Measurements from ENCODE around the gene ZNF678. TPM values are rescaled to one million over a fixed set of nuclear protein-coding genes. Genes with fewer than 3 reads are reported as not detected.

ZNF678 gene
- 26.6 and 29.9 TPM in 2 replicates for total RNA-seq
- long read RNA-seq, full-length matches to known transcripts: 8 of 30 reads
- long read RNA-seq, partial matches to known transcripts: 2 of 30 reads
- long read RNA-seq, other reads (novel, unspliced or antisense): 20 of 30 reads

DNA sequence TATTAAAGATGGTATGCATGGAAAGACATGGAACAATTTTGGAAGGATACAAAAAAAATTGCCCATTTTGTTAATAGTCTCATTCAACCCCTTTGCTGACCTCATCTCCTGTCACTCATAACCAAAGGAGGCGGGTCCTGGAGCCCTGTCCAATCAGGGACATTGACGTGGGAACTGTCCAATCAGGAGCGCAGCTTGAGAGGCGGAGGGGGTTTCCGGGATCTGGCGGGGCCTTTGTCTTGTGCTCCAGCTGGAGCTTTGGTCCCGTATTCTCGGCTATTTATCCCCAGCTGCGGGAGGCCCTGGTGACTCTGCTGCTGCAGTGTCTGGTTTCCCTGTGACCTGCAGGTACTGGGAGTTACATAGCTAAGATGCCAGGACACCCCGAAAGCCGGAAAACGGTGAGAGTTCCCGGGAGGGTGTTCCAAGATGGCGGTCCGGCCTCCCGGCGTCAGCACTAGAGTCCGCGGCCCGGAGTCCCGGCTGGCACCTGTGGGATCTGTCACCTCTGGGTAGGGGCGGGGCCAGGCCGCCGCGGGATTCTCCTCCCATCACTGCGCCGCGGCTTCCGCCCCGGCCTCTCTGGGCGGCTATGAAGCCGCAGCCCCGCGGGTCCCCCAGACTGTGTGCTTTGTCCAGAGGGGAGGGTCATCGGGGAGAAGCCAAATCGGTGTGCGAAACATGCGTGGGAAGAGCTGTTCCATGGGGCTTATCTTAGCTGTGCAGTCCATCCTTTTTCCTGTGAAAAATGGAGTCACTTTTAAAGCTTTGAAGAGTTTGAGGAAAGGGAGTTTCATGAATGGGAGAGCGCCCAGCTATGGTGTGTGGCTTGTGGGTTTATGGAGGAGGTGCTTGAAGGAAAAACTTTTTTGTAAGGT is at the start of gene ZNF678:
Gene ZNF678 (plus strand): TSS at position 233 of the 878 bp plus-strand sequence. CDS start 87,436 bp downstream, outside the sequence.
- Mint-ChIP-seq H3K36me3 (ENCODE audit: low read depth) (peaks cover 39% of the 10 kb centered on the region), H3K4me1 (peaks cover 45% of the 10 kb centered on the region), H3K27ac (ENCODE audit: unreplicated experiment) (peak within 1 kb of the TSS; percentile 100), H3K27me3 (ENCODE audit: low read depth) (no peaks in the 10 kb centered on the region), H3K4me3 (peak within 1 kb of the TSS; percentile 97), H3K9me3 (peaks cover 16% of the 10 kb centered on the region)
- TF ChIP-seq, protein P1, sequence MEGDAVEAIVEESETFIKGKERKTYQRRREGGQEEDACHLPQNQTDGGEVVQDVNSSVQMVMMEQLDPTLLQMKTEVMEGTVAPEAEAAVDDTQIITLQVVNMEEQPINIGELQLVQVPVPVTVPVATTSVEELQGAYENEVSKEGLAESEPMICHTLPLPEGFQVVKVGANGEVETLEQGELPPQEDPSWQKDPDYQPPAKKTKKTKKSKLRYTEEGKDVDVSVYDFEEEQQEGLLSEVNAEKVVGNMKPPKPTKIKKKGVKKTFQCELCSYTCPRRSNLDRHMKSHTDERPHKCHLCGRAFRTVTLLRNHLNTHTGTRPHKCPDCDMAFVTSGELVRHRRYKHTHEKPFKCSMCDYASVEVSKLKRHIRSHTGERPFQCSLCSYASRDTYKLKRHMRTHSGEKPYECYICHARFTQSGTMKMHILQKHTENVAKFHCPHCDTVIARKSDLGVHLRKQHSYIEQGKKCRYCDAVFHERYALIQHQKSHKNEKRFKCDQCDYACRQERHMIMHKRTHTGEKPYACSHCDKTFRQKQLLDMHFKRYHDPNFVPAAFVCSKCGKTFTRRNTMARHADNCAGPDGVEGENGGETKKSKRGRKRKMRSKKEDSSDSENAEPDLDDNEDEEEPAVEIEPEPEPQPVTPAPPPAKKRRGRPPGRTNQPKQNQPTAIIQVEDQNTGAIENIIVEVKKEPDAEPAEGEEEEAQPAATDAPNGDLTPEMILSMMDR (conservative IDR thresholded peaks at IDR 0.05): no peak
- DNase-seq (ENCODE audit: low read depth, low spot score): peak; percentile 82

- no peak overlapping the region for H3K4me3 Mint-ChIP-seq
- peaks cover 3% of the 10 kb centered on the region for H3K9me3 Mint-ChIP-seq
- peak overlapping the region; percentile 92 for H3K27ac Mint-ChIP-seq (ENCODE audit: unreplicated experiment)
- DNase-seq (ENCODE audit: low read depth, low spot score): no peak
- H3K4me1 Mint-ChIP-seq: no peaks in the 10 kb centered on the region
- TF ChIP-seq, protein P1 (conservative IDR thresholded peaks at IDR 0.05): no peak
- peaks cover 3% of the 10 kb centered on the region for H3K36me3 Mint-ChIP-seq (ENCODE audit: low read depth)
- no peaks in the 10 kb centered on the region for H3K27me3 Mint-ChIP-seq (ENCODE audit: low read depth)
These were observed 44.5 kb upstream of the ZNF678 start for GRCh38 chr1:227518876-227519275.

GRCh38 chr1:227521782-227522181 is 41.6 kb upstream of the ZNF678 start:
- TF ChIP-seq, protein P1 (conservative IDR thresholded peaks at IDR 0.05): no peak
- H3K4me3 Mint-ChIP-seq: no peak overlapping the region
- no peaks in the 10 kb centered on the region for H3K4me1 Mint-ChIP-seq
- DNase-seq (ENCODE audit: low read depth, low spot score): no peak
- H3K36me3 Mint-ChIP-seq (ENCODE audit: low read depth): peaks cover 6% of the 10 kb centered on the region
- no peak overlapping the region for H3K27ac Mint-ChIP-seq (ENCODE audit: unreplicated experiment)
- H3K9me3 Mint-ChIP-seq: peaks cover 12% of the 10 kb centered on the region
- no peaks in the 10 kb centered on the region for H3K27me3 Mint-ChIP-seq (ENCODE audit: low read depth)

GRCh38 chr1:227526524-227526923 is 36.8 kb upstream of the ZNF678 start:
- no peak for DNase-seq (ENCODE audit: low read depth, low spot score)
- H3K4me3 Mint-ChIP-seq: no peak overlapping the region
- H3K27ac Mint-ChIP-seq (ENCODE audit: unreplicated experiment): no peak overlapping the region
- H3K9me3 Mint-ChIP-seq: peaks cover 45% of the 10 kb centered on the region
- TF ChIP-seq, protein P1 (conservative IDR thresholded peaks at IDR 0.05): no peak
- no peaks in the 10 kb centered on the region for H3K4me1 Mint-ChIP-seq
- H3K36me3 Mint-ChIP-seq (ENCODE audit: low read depth): peaks cover 34% of the 10 kb centered on the region
- no peaks in the 10 kb centered on the region for H3K27me3 Mint-ChIP-seq (ENCODE audit: low read depth)

- Mint-ChIP-seq H3K9me3 (peaks cover 30% of the 10 kb centered on the region), H3K4me1 (no peaks in the 10 kb centered on the region), H3K27ac (ENCODE audit: unreplicated experiment) (no peak overlapping the region), H3K36me3 (ENCODE audit: low read depth) (peaks cover 46% of the 10 kb centered on the region), H3K4me3 (no peak overlapping the region), H3K27me3 (ENCODE audit: low read depth) (no peaks in the 10 kb centered on the region)
- no peak for DNase-seq (ENCODE audit: low read depth, low spot score)
- TF ChIP-seq, protein P1 (conservative IDR thresholded peaks at IDR 0.05): no peak
These were observed 31.2 kb upstream of the ZNF678 start for GRCh38 chr1:227532019-227532619.
